GM18873 (cell line): ENCODE measurements around the gene PDLIM1.

Experiments
- ATAC-seq: cut with Tn5 transposase; IDR thresholded peaks from one replicate; pipeline ENCODE4 v1.9.1; 2021; ENCODE audit warnings: mild to moderate bottlenecking, moderate library complexity, moderate number of reproducible peaks; ENCODE audit not compliant: unreplicated experiment, low FRiP score

PDLIM1 gene

GRCh38 chr10:95289921-95290421 is 832 bp downstream of the PDLIM1 start:
- no peak for ATAC-seq

DNA sequence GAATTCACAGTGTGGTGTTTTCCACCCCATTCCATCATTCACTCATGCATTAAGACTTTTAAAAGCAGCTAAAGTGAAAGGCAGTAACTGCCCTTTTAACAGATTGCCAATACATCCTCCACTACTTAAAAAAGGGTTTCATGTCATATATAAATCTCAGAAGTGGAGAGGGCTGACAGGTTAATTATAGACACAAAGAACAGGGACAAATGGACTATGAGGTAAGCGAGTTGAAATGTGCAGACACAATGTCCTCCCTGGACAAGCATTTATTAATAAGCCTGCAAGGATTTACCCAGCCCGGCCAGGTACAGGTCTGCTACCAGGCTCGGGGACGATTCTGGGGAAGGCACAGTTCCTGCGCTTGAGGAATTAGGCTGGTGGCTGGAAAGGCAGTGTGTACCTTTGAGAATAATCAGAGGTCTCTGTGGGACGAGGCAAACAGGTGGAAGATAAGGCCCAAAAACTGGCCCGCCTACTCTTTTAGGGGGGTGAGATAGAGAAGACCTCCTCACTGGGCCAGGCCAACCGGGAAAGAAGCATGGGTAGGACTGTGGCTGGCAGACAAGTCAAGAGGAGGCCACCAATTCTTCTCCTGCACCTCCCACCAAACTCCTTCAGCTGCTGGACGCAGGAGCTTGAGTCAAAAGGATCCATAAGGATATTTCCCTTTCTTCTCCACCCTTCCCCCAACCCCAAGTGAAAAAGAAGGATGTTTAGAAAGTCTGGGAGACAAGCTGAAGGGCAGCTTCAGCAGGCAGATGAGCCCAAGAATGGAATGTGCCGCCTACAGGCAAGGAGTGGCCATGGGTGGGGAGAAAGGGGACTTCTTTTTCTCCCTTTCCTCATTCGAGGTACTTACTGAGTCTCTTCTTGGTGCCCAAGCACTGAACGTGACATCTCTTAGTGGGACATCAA is 1.5 kb downstream of the PDLIM1 start:
- no peak for ATAC-seq

DNA sequence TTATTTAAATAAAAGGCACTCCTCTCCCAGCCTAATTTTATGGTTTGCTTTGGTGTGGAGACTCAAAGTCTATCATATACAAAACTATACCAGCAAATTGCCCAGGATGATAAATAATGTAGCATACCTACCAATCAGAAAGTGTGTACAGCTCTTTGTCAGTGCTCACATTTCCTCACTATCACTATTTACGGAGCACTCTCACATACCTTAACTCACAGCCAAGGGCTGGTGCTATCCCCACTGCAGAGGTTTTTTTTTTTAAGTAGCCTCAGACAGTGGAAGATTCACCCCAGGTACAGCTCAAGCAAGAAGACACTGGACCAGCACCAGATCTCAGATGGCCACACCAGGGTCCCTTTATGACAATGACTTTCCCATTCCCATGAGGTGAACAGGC is 2.5 kb downstream of the PDLIM1 start:
- no peak for ATAC-seq

GRCh38 chr10:95287281-95287680 is 3.5 kb downstream of the PDLIM1 start:
- no peak for ATAC-seq

DNA sequence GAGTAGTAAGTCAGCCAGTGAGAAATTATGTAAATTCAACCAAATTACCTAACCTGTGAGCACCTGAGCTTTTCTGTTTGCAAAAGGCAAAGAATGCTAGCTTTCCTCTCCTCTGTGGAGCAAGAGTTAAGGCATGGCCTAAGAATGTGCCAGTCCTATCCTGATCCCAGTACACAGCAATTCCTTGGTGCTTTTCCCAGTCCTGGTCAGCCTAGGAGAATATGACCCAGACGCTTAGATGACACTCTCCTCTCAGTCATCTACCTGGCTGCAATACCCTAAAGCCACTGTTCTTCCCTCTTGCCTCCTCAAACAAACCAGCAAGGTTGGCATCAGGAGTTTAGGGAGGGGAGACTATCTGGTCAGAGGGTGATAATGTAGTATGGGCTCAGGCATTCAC is 4.1 kb downstream of the PDLIM1 start:
- ATAC-seq: no peak

DNA sequence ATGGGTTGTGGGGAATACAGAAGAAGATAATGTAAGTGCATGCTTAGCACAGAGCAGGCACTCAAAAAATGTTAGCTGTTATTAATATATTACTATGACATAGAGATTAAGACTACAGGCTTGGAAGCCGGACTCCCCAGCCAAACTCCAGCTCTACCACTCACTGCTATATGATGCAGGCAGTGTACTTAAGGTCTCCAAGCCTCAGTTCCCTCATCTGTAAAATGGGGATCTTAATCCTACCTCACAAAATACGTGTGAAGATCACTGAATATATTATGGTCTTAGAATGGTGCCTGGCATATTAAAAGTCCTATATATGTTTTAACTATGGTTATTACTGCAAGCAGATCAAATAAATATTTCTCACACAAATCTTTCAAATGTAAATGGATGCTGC is 5.2 kb downstream of the PDLIM1 start:
- no peak for ATAC-seq

- ATAC-seq: no peak
Observed at GRCh38 chr10:95284807-95285206, 6.0 kb downstream of the PDLIM1 start.

DNA sequence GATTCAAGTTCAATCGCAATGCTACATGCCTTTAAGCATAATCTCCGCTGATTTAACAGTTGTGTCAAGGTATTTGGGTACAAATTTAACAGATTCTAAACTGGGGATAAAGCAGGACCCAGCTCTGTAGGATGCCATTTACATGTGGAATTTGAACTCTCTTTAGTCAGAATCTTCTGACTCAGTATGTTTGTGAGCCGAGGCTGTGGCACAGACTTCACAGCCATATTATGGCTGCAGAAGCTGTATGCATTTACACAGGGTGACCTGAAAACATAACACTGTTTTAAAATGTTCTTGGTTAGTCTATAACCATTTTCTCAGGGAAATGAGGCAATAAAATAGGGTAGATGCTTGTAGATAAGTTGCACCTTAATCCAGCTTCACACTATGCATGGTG is 8.7 kb downstream of the PDLIM1 start:
- no peak for ATAC-seq

- ATAC-seq: no peak
Observed at GRCh38 chr10:95281206-95281605, 9.6 kb downstream of the PDLIM1 start.

DNA sequence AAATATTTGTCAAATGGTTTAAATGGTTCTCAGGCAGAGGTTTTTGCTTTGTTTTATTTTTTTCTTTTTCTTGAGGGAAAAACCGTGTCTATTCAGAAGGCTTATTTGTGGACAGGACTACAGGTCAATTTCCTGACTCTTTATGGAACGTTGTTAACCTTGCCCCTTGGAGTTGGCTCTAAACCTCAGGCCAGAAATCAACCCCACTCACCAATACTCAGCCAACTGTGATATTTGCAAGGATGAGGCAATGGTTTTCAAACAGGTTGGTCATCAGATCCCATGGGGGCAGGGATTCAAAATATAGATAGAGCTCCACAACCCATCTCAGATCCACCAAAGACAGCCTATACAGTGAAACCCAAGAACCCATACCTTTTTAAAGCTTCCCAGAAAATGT is 10.2 kb downstream of the PDLIM1 start:
- ATAC-seq: no peak

- ATAC-seq: no peak
Observed at GRCh38 chr10:95279042-95279820, 11.6 kb downstream of the PDLIM1 start.

DNA sequence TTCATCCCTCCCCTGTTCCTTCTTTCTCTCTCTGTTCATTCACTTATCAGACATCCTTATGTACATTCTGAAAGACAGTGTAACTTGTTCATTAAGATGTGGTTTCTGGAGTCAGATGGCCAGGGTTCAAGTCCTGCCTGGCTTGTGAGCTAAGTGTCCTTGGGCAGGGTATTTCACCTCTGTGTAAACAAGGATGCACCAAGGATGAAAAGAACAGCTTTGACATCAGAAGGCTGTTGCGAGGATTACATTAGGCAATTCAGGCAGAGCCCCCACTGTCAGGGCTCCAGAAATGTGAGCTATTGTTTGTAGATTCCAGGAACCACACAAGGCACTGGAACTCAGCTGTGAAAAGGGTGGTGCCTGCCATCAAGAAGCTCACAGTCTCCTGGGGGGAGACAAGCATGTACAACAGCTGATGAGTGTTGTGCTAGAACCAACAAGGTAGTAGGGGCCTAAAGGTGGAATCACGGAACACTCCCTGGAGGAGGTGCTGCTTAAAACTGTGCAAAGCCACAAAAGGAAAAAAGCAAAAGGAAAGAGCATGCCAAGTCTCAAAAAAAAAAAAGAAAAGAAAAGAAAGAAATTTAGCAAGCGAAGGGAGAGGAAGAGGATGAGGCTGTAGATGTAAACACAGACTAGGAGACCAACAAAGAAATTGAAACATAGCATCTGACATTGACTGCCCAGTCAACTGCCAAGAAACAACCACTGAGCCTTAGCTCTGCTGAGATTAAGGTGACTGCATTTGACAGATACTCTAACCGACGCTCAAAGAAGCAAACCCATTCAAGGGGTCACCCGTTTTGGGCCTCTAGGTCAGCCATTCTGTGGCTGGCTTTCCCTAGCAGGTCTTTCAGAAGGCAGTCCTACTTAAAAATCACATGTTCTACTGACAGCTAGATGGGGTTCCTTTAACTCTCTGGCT is 12.5 kb downstream of the PDLIM1 start:
- ATAC-seq: no peak

GRCh38 chr10:95277614-95278013 is 13.2 kb downstream of the PDLIM1 start:
- ATAC-seq: no peak

- no peak for ATAC-seq
Observed at GRCh38 chr10:95277201-95277570, 13.6 kb downstream of the PDLIM1 start.

DNA sequence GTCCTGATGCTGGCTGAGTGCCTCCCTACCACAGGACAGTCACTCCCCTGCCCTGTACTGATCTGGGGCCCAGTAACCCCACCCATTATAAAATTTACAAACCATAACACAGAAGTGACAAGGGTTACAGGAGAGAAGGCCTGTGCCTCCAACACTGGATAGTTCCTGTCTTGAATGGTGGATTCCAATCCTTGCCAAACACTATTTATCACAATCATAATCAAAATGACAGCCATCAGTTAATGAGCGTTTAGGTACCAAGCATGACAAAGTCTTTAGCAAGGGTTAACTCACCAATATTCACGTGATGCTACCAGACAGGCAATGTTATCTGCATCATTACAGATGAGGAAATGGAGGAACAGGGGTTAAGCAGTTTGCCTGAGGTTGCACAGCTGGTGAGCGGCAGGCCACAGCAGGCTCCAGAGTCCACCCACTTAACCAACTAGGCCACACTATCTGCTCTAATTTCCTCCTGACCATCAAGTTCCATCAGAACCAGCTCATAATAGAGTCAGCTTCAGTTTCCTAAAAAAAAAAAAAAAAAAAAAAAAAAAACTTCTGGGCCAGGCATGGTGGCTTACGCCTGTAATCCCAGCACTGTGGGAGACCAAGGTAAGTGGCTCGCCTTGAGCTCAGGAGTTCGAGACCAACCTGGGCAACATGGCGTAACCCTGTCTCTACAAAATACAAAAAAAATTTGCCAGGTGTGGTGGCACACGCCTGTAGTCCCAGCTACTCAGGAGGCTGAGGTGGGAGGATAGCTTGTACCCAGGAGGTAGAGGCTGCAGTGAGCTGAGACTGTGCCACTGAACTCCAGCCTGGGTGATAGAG is 14.2 kb downstream of the PDLIM1 start:
- no peak for ATAC-seq

GRCh38 chr10:95275726-95276366 is 15.0 kb downstream of the PDLIM1 start:
- ATAC-seq: no peak

DNA sequence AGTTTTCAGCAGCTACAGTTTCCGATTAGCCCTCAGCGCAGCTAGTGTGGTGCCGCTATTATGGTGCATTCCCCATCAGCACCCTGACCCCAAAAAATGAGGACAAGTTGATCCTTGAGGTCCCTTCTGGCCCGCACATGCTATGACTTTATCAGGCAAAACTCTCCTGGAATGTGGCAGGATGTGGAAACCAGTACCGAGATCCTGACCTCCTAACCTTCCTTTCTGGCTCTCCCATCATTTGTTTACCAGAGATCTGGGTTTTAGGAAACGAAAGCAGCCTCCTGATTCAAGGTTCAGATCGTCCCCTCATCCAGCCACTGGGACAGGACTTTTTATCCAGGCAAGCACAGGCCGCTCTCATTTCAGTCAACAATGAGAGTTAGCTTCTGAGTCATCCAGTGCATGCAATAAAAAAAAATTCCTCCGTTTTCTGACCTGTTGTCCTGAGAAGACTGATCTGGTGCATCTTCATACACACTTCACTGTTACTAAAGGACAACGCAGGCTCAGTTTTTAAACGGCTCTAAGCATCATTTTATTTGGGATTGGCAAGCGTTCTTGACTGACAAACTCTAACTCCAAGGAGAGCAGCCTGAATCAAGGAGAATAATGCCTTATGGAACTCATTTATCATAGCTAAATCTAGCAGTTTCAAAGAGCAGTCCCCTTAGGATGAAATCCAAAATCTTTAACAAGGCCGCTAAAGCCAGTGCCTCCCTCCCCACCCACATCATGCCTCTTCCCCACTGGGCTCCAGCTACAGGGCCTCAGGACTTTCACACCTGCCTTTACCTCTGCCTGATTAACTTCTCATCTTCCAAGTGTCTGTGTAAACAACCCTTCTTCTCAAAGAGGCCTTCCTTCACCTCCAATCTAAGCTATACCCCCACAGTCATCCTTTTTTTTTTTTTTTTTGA is 17.1 kb downstream of the PDLIM1 start:
- no peak for ATAC-seq

- no peak for ATAC-seq
Observed at GRCh38 chr10:95268438-95268837, 22.4 kb downstream of the PDLIM1 start.
